ENCODE measurements around the gene RNPEP. TPM values are rescaled to one million over a fixed set of nuclear protein-coding genes. Genes with fewer than 3 reads are reported as not detected.
A peak's percentile ranks its signal among the peaks of the same experiment; 100 is the strongest.

Gene RNPEP
- total and polyA plus RNA-seq, 2 of the 8 experiments (the other 6 are each of a cell fraction or from before 2014, with no cell fraction given) = 34.1 to 51.1 TPM

GRCh38 chr1:202007805-202008489, 25.5 kb downstream of the RNPEP start (continued):
- TF ChIP-seq POU5F1 (IDR thresholded peaks at IDR 0.05; ENCODE audit: low read depth, low read length) (no peak), SIX5 (IDR thresholded peaks at IDR 0.05; ENCODE audit: low read depth, low read length) (no peak), E2F6 (IDR thresholded peaks at IDR 0.05) (peak; percentile 54; the same call in 1 of the 2 replicates), TCF12 (IDR thresholded peaks at IDR 0.05; ENCODE audit: low read depth, low read length) (peak; percentile 91), KDM5A (IDR thresholded peaks at IDR 0.05; ENCODE audit: low read length) (no peak), MAFK (IDR thresholded peaks at IDR 0.05; ENCODE audit: low read depth, low read length) (no peak), CTBP2 (IDR thresholded peaks at IDR 0.05; ENCODE audit: borderline replicate concordance, insufficient read depth, insufficient read length, low read length) (no peak), CTCF (IDR thresholded peaks at IDR 0.05; ENCODE audit: control extremely low read depth in 1 of 3, insufficient read depth in 1 of 3, low read depth in 1 of 3, low read length in 3 of 3) (no peak), CEBPB (IDR thresholded peaks at IDR 0.05; ENCODE audit: low read depth, low read length) (no peak), SP4 (IDR thresholded peaks at IDR 0.05; ENCODE audit: low read length) (no peak), CBX5 (IDR thresholded peaks at IDR 0.05; ENCODE audit: low read depth, low read length) (no peak), CBX8 (IDR thresholded peaks at IDR 0.05; ENCODE audit: borderline replicate concordance, low read depth, low read length) (no peak), SP2 (IDR thresholded peaks at IDR 0.05; ENCODE audit: low read length) (no peak), GTF2F1 (IDR thresholded peaks at IDR 0.05; ENCODE audit: borderline replicate concordance, low read depth, low read length) (no peak; the same call in 1 of the 2 replicates), SAP30 (IDR thresholded peaks at IDR 0.05; ENCODE audit: insufficient read depth, insufficient replicate concordance, low read length) (no peak), CREB1 (IDR thresholded peaks at IDR 0.05) (no peak), CHD1 (IDR thresholded peaks at IDR 0.05; ENCODE audit: low read depth, low read length) (no peak), EP300 (IDR thresholded peaks at IDR 0.05; ENCODE audit: borderline replicate concordance in 1 of 2, low read depth in 2 of 2, low read length in 2 of 2) (peak; percentile 24 to 87; a peak in 2 of 3 replicates), KDM1A (IDR thresholded peaks at IDR 0.05; ENCODE audit: borderline replicate concordance, low read length) (no peak; the same call in 1 of the 2 replicates), BACH1 (IDR thresholded peaks at IDR 0.05; ENCODE audit: low read length) (no peak), KDM4A (IDR thresholded peaks at IDR 0.05; ENCODE audit: low read depth, low read length, severe bottlenecking) (no peak), BCL11A (IDR thresholded peaks at IDR 0.05; ENCODE audit: low read depth in 2 of 2, low read length in 2 of 2) (peak in 1 of 2 experiments; percentile 24)
